Panc1 (cell line): ENCODE results near the gene SYNPO. TPM values are rescaled to one million over a fixed set of nuclear protein-coding genes. Genes with fewer than 3 reads are reported as not detected.

Source experiments
- ATAC-seq: fragments of 200-7000 bp; cut with Tn5 transposase; 2 replicates; pipeline ENCODE4 v1.9.1; 2020; ENCODE audit warnings: mild to moderate bottlenecking, moderate library complexity
- BruUV-seq: library from RNA; stranded (reverse); fragments of 400-500 nt; replicated peaks from 2 replicates; lab custom pipeline; 2021; lab: Mats Ljungman, UMichigan
- CTCF ChIA-PET: fragments of 300-600 bp; sonication (Branson Sonifier 250); formaldehyde crosslinking; loops from one replicate; lab custom pipeline; 2022; ENCODE audit warnings: antibody characterized with exemption; lab: Charles Lee
- POLR2A ChIA-PET: fragments of 300-600 bp; sonication (Branson Sonifier 250); formaldehyde crosslinking; loops from one replicate; lab custom pipeline; 2022; ENCODE audit warnings: antibody characterized with exemption; lab: Charles Lee
- DNase-seq: peaks from one replicate; pipeline ENCODE4 v3.0.0-alpha.2; 2010; ENCODE audit warnings: low read depth, low spot score
- H3K27ac ChIP-seq: 2 replicates; pipeline ENCODE4 v1.5.1; 2011; ENCODE audit warnings: mild to moderate bottlenecking, low read length, inconsistent platforms
- H3K27me3 ChIP-seq: fragments of 200-500 bp; sonication (Bioruptor generic); 2 replicates; pipeline ENCODE4 v1.6.0; 2014; ENCODE audit warnings: low read length, inconsistent platforms; ENCODE audit not compliant: control insufficient read depth, insufficient read depth
- H3K36me3 ChIP-seq: fragments of 200-500 bp; sonication (Bioruptor generic); 2 replicates; pipeline ENCODE4 v1.5.1; 2014; ENCODE audit warnings: inconsistent platforms, mild to moderate bottlenecking, low read length, moderate library complexity; ENCODE audit not compliant: control insufficient read depth, insufficient read depth
- H3K4me1 ChIP-seq: 2 replicates; pipeline ENCODE4 v1.5.1; 2011; ENCODE audit warnings: inconsistent platforms, mild to moderate bottlenecking, low read length, moderate library complexity; ENCODE audit not compliant: control insufficient read depth, insufficient read depth
- H3K4me3 ChIP-seq, 2 experiments: 2 replicates each; pipeline ENCODE4 v1.5.1; 2011 to 2012; ENCODE audit warnings: low read depth in 2 of 2, low read length in 2 of 2, mild to moderate bottlenecking in 2 of 2, inconsistent platforms in 1 of 2, moderate library complexity in 1 of 2
- H3K9me3 ChIP-seq: fragments of 200-500 bp; sonication (Bioruptor generic); 2 replicates; pipeline ENCODE4 v1.5.1; 2014; ENCODE audit warnings: low read depth, mild to moderate bottlenecking, inconsistent platforms, low read length, moderate library complexity; ENCODE audit not compliant: control insufficient read depth, insufficient read depth
- POLR2AphosphoS5 ChIP-seq: IDR thresholded peaks from 2 replicates; pipeline ENCODE4 v1.6.1; 2012; ENCODE audit warnings: mild to moderate bottlenecking, low read depth, low read length, moderate library complexity
- SIN3A ChIP-seq: IDR thresholded peaks from 2 replicates; pipeline ENCODE4 v1.6.1; 2012; ENCODE audit warnings: low read depth, mild to moderate bottlenecking, low read length, moderate library complexity, borderline replicate concordance; ENCODE audit not compliant: insufficient read depth
- TCF7L2 ChIP-seq: IDR thresholded peaks from 2 replicates; pipeline ENCODE4 v1.6.1; 2011; ENCODE audit warnings: mild to moderate bottlenecking, low read depth, low read length, inconsistent platforms
- in situ Hi-C: cut with HindIII; loops from 2 replicates; pipeline ENCODE4 v1.10.0; 2016; ENCODE audit warnings: low sequenced_read_pairs, low pct_unique_long_range_greater_than_20kb
- intact Hi-C: fragments of 100-400 bp; cut with micrococcal nuclease; formaldehyde crosslinking; loops from one replicate; pipeline ENCODE4 v1.10.0; 2022; ENCODE audit not compliant: unreplicated experiment
- total RNA-seq: library from RNA; stranded (reverse); gene quantifications from one replicate; pipeline ENCODE4 v1.2.1, GENCODE V29; 2021; ENCODE audit not compliant: unreplicated experiment
- TF ChIP-seq, protein P1 (sequence below): fragments of 450-650 bp; IDR thresholded peaks from 2 replicates; pipeline ENCODE4 v1.5.1; 2017; ENCODE audit warnings: mild to moderate bottlenecking
- TF ChIP-seq, protein P2 (sequence below), 2 experiments: IDR thresholded peaks; 2 replicates each; pipeline ENCODE4 v1.6.1; 2011 to 2012; ENCODE audit warnings: low read depth in 2 of 2, control low read depth in 1 of 2, low read length in 1 of 2, mild to moderate bottlenecking in 1 of 2, moderate library complexity in 1 of 2; ENCODE audit not compliant: insufficient read depth in 1 of 2

SYNPO gene
- total RNA-seq, 1 experiment from 2014 or later, result 82.8 TPM

DNA sequence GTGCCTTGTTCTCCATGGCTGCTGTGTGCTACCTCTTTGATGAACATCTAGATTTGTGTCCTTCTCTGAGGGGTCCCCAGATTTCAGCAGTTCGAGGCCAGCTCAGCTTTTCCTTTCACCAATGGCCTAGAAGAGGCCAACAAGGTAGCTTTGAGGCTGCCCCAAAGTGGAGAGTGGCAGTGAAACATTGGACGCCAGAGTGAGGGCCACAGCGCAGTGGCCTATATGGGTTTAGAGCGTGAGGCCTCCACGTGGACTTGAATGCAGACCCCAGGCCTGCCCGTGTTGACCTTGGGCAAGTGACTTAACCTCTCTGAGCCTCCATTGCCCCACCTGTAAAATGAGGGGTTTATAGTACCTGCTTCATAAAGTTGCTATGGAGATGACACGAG lies 32.4 kb downstream of the SYNPO start:
- ChIA-PET CTCF (no interaction called here), POLR2A (no interaction called here)
- no peaks in the 10 kb centered on the region for H3K9me3 ChIP-seq
- peak overlapping the region; percentile 49 to 68 for H3K4me3 ChIP-seq
- H3K4me1 ChIP-seq, result peaks cover 11% of the 10 kb centered on the region
- H3K36me3 ChIP-seq, result no peaks in the 10 kb centered on the region
- DNase-seq (no peak), ATAC-seq (no peak)
- peak overlapping the region; percentile 40; the same call in 1 of the 2 replicates for H3K27ac ChIP-seq
- TF ChIP-seq POLR2AphosphoS5 (no peak), TCF7L2 (no peak), SIN3A (no peak)
- TF ChIP-seq, protein P1, sequence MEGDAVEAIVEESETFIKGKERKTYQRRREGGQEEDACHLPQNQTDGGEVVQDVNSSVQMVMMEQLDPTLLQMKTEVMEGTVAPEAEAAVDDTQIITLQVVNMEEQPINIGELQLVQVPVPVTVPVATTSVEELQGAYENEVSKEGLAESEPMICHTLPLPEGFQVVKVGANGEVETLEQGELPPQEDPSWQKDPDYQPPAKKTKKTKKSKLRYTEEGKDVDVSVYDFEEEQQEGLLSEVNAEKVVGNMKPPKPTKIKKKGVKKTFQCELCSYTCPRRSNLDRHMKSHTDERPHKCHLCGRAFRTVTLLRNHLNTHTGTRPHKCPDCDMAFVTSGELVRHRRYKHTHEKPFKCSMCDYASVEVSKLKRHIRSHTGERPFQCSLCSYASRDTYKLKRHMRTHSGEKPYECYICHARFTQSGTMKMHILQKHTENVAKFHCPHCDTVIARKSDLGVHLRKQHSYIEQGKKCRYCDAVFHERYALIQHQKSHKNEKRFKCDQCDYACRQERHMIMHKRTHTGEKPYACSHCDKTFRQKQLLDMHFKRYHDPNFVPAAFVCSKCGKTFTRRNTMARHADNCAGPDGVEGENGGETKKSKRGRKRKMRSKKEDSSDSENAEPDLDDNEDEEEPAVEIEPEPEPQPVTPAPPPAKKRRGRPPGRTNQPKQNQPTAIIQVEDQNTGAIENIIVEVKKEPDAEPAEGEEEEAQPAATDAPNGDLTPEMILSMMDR, result no peak
- TF ChIP-seq, protein P2, sequence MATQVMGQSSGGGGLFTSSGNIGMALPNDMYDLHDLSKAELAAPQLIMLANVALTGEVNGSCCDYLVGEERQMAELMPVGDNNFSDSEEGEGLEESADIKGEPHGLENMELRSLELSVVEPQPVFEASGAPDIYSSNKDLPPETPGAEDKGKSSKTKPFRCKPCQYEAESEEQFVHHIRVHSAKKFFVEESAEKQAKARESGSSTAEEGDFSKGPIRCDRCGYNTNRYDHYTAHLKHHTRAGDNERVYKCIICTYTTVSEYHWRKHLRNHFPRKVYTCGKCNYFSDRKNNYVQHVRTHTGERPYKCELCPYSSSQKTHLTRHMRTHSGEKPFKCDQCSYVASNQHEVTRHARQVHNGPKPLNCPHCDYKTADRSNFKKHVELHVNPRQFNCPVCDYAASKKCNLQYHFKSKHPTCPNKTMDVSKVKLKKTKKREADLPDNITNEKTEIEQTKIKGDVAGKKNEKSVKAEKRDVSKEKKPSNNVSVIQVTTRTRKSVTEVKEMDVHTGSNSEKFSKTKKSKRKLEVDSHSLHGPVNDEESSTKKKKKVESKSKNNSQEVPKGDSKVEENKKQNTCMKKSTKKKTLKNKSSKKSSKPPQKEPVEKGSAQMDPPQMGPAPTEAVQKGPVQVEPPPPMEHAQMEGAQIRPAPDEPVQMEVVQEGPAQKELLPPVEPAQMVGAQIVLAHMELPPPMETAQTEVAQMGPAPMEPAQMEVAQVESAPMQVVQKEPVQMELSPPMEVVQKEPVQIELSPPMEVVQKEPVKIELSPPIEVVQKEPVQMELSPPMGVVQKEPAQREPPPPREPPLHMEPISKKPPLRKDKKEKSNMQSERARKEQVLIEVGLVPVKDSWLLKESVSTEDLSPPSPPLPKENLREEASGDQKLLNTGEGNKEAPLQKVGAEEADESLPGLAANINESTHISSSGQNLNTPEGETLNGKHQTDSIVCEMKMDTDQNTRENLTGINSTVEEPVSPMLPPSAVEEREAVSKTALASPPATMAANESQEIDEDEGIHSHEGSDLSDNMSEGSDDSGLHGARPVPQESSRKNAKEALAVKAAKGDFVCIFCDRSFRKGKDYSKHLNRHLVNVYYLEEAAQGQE (IDR thresholded peaks at IDR 0.05; ENCODE audit: insufficient read depth in 1 of 2, low read depth in 2 of 2, low read length in 1 of 2), result no peak
- H3K27me3 ChIP-seq, result no peaks in the 10 kb centered on the region
- in situ Hi-C loops (no loop called here), intact Hi-C loops (no loop called here)
- no TSS peak for BruUV-seq

DNA sequence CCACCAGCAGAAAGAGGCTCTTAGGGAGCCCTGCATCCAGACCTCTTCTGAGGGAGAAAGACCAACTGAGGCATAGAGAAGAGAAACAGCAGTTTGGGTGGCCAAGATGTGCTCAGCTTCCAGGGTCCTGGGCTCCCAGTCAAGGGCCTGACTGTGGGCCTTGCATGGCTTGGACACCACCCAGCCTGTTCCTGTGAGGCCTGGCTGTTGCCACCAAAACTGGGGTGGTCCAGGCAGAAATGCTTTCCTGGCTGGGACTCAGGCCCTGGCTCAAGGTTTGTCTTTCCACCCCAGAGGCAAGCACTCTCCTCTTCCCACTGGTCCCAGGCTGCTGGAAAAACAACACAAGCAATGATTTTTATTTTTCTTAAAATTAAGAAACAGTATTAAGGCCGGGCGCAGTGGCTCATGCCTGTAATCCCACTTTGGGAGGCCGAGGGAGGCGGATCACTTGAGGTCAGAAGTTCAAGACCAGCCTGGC lies 33.9 kb downstream of the SYNPO start:
- in situ Hi-C loops (no loop called here), intact Hi-C loops (no loop called here)
- Histone ChIP-seq H3K4me1 (peaks cover 11% of the 10 kb centered on the region), H3K27ac (no peak overlapping the region), H3K27me3 (no peaks in the 10 kb centered on the region), H3K9me3 (no peaks in the 10 kb centered on the region), H3K36me3 (no peaks in the 10 kb centered on the region), H3K4me3 (no peak overlapping the region)
- DNase-seq, result no peak
- no TSS peak for BruUV-seq
- ATAC-seq, result no peak
- POLR2A ChIA-PET, result no interaction called here
- TF ChIP-seq TCF7L2, result no peak
- TF ChIP-seq, protein P2 (IDR thresholded peaks at IDR 0.05; ENCODE audit: insufficient read depth in 1 of 2, low read depth in 2 of 2, low read length in 1 of 2), result no peak
- TF ChIP-seq POLR2AphosphoS5, result no peak
- no peak for TF ChIP-seq SIN3A
- TF ChIP-seq, protein P1, result no peak
- CTCF ChIA-PET, result no interaction called here
